Caco-2 (cell line): Measurements from ENCODE around the gene MARK2. TPM values are rescaled to one million over a fixed set of nuclear protein-coding genes. Genes with fewer than 3 reads are reported as not detected.

Source experiments
- BruUV-seq: library from RNA; stranded (reverse); fragments of 400-500 nt; replicated peaks from 2 replicates; lab custom pipeline; 2021; lab: Mats Ljungman, UMichigan
- CTCF ChIA-PET: fragments of 300-600 bp; sonication (Branson Sonifier 250); formaldehyde crosslinking; loops from one replicate; lab custom pipeline; 2022; ENCODE audit warnings: antibody characterized with exemption; lab: Charles Lee
- POLR2A ChIA-PET: fragments of 300-600 bp; sonication (Branson Sonifier 250); formaldehyde crosslinking; loops from one replicate; lab custom pipeline; 2022; ENCODE audit warnings: antibody characterized with exemption; lab: Charles Lee
- DNase-seq, 2 experiments: peaks; one replicate each; pipeline versions ENCODE4 v3.0.0 to v3.0.0-alpha.2; 2020 to 2022
- H3K27me3 ChIP-seq: replicated peaks from 2 replicates; pipeline ENCODE4 v1.6.0; 2011; ENCODE audit warnings: low read length; ENCODE audit not compliant: control insufficient read depth, insufficient read depth
- H3K36me3 ChIP-seq: 2 replicates; pipeline ENCODE4 v1.5.1; 2011; ENCODE audit warnings: low read length; ENCODE audit not compliant: control insufficient read depth, insufficient read depth
- H3K4me1 ChIP-seq: fragments of 250-450 bp; sonication (Bioruptor Pico); 2 replicates; pipeline ENCODE4 v1.5.1; 2020; ENCODE audit warnings: mild to moderate bottlenecking
- H3K4me3 ChIP-seq: 2 replicates; pipeline ENCODE4 v1.5.1; 2011; ENCODE audit warnings: low read depth, mild to moderate bottlenecking, control low read depth, low read length
- H3K9me3 ChIP-seq: fragments of 250-450 bp; sonication (Bioruptor Pico); 2 replicates; pipeline ENCODE4 v1.5.1; 2020; ENCODE audit warnings: mild to moderate bottlenecking, moderate library complexity
- H3K27ac Mint-ChIP-seq: one replicate; pipeline ENCODE4 v1.8.0; 2022; ENCODE audit warnings: mixed read lengths; ENCODE audit not compliant: unreplicated experiment
- H3K27me3 Mint-ChIP-seq: one replicate; pipeline ENCODE4 v1.8.0; 2022; ENCODE audit warnings: mixed read lengths; ENCODE audit not compliant: insufficient read depth, unreplicated experiment
- H3K36me3 Mint-ChIP-seq: one replicate; pipeline ENCODE4 v1.8.0; 2022; ENCODE audit warnings: mild to moderate bottlenecking, mixed read lengths; ENCODE audit not compliant: insufficient read depth, unreplicated experiment
- H3K4me1 Mint-ChIP-seq: one replicate; pipeline ENCODE4 v1.8.0; 2022; ENCODE audit warnings: low read depth, mixed read lengths; ENCODE audit not compliant: unreplicated experiment
- H3K4me3 Mint-ChIP-seq: one replicate; pipeline ENCODE4 v1.8.0; 2022; ENCODE audit warnings: mild to moderate bottlenecking, moderate library complexity, mixed read lengths; ENCODE audit not compliant: unreplicated experiment
- H3K9me3 Mint-ChIP-seq: one replicate; pipeline ENCODE4 v1.8.0; 2022; ENCODE audit warnings: mixed read lengths; ENCODE audit not compliant: unreplicated experiment
- intact Hi-C: fragments of 100-400 bp; cut with micrococcal nuclease; formaldehyde crosslinking; loops from one replicate; pipeline ENCODE4 v1.10.0; 2022; ENCODE audit not compliant: unreplicated experiment
- total RNA-seq: library from RNA; stranded (reverse); gene quantifications from 2 replicates; pipeline ENCODE4 v1.2.3, GENCODE V29; 2022
- TF ChIP-seq, protein P1 (sequence below), 2 experiments: fragments of 200-600 bp in 1 of 2; IDR thresholded peaks; 1 replicate in 1 of 2; 2 replicates in 1 of 2; pipeline versions ENCODE4 v1.5.1 to v1.8.0; 2011 to 2022; ENCODE audit warnings: antibody characterized with exemption in 1 of 2, control low read depth in 1 of 2, inconsistent platforms in 1 of 2, low read depth in 1 of 2, low read length in 1 of 2, mild to moderate bottlenecking in 1 of 2, moderate library complexity in 1 of 2; ENCODE audit not compliant: insufficient read depth in 1 of 2, severe bottlenecking in 1 of 2, unreplicated experiment in 1 of 2

Gene MARK2
- total RNA-seq, 1 experiment from 2014 or later = 63.5 TPM

DNA sequence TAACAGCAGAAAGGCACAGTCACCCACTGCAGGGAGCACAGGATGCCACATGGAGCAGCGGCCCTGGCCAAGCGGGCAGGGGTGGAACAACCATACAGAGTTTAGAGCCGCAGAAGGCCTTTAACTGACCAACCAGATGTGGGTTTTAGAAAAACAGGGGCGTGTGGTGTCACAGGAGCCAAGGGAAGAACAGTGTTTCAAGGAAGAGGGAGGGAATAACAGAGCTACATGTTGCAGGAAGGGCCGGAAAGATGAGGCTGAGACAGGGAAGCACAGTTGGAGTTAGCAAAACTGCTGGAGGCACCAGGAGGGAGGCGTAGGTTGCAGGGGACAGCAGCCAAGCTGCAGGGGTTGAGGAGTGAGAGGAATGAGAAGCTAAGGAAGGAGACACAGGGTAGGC lies 92.1 kb downstream of the MARK2 start:
- BruUV-seq = no TSS peak
- H3K27me3 ChIP-seq = no peaks in the 10 kb centered on the region
- Mint-ChIP-seq H3K36me3 (no peaks in the 10 kb centered on the region), H3K4me3 (no peak overlapping the region), H3K27me3 (no peaks in the 10 kb centered on the region), H3K4me1 (peaks cover 7% of the 10 kb centered on the region), H3K9me3 (no peaks in the 10 kb centered on the region), H3K27ac (no peak overlapping the region)
- intact Hi-C loops = no loop called here
- H3K4me1 ChIP-seq = no peaks in the 10 kb centered on the region
- no peaks in the 10 kb centered on the region for H3K9me3 ChIP-seq
- no peaks in the 10 kb centered on the region for H3K36me3 ChIP-seq
- H3K4me3 ChIP-seq = no peak overlapping the region
- TF ChIP-seq, protein P1, sequence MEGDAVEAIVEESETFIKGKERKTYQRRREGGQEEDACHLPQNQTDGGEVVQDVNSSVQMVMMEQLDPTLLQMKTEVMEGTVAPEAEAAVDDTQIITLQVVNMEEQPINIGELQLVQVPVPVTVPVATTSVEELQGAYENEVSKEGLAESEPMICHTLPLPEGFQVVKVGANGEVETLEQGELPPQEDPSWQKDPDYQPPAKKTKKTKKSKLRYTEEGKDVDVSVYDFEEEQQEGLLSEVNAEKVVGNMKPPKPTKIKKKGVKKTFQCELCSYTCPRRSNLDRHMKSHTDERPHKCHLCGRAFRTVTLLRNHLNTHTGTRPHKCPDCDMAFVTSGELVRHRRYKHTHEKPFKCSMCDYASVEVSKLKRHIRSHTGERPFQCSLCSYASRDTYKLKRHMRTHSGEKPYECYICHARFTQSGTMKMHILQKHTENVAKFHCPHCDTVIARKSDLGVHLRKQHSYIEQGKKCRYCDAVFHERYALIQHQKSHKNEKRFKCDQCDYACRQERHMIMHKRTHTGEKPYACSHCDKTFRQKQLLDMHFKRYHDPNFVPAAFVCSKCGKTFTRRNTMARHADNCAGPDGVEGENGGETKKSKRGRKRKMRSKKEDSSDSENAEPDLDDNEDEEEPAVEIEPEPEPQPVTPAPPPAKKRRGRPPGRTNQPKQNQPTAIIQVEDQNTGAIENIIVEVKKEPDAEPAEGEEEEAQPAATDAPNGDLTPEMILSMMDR (IDR thresholded peaks at IDR 0.05; ENCODE audit: insufficient read depth in 1 of 2, low read depth in 1 of 2, low read length in 1 of 2, severe bottlenecking in 1 of 2, unreplicated experiment in 1 of 2) = no peak
- POLR2A ChIA-PET = no interaction called here
- CTCF ChIA-PET = interaction anchor here (0.5 kb wide), 1 partner anchor 154 kb away, joined by 4 read pairs; no protein-coding TSS in a partner anchor
- DNase-seq = no peak

DNA sequence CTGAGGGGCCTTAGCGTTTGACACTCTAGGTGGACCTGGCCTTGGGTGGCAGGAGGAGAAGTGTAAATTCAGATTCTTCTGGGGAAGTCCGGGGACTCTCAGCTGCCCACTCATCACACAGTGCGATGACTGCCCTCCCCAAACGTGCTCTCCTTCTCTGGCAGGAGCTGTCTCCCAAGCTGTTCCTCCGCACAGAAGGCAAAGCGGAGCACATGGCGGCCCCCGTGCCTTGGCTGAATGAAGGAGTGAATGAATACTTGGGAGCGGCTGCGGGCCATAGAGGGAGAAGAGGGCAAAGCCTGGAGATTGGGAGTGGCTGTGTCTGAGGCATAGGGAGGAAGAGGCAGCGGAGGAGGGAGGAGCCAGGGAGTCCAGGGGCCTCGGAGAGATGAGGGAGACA lies 93.0 kb downstream of the MARK2 start:
- POLR2A ChIA-PET = no interaction called here
- Mint-ChIP-seq H3K4me3 (no peak overlapping the region), H3K27ac (no peak overlapping the region), H3K36me3 (no peaks in the 10 kb centered on the region), H3K4me1 (peaks cover 7% of the 10 kb centered on the region), H3K27me3 (no peaks in the 10 kb centered on the region), H3K9me3 (no peaks in the 10 kb centered on the region)
- no peaks in the 10 kb centered on the region for H3K9me3 ChIP-seq
- intact Hi-C loops = no loop called here
- H3K4me3 ChIP-seq = no peak overlapping the region
- no peaks in the 10 kb centered on the region for H3K27me3 ChIP-seq
- no TSS peak for BruUV-seq
- no peak for DNase-seq
- no peaks in the 10 kb centered on the region for H3K4me1 ChIP-seq
- no peaks in the 10 kb centered on the region for H3K36me3 ChIP-seq
- CTCF ChIA-PET = no interaction called here
- TF ChIP-seq, protein P1 (IDR thresholded peaks at IDR 0.05; ENCODE audit: insufficient read depth in 1 of 2, low read depth in 1 of 2, low read length in 1 of 2, severe bottlenecking in 1 of 2, unreplicated experiment in 1 of 2) = no peak

DNA sequence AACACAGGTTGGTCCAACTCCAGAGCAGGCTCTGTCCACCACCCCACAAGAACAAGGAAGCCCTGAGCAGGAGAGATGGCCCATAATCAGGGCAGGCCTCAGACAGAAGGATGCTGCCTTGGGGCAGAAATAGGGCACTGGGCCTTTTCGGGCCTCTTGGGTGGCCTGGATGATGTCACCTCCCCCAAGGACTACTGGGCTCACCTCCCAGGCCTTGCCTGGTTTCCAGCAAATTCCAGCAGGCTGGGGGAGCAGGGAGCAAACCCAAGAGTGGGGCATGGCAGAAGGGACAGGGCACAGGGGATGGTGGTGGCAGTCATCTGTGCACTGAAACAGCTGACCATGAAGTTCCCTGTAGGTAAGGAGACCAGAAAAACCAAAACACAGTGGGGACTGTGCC lies 94.5 kb downstream of the MARK2 start:
- ChIA-PET CTCF (interaction anchor here (1.9 kb wide), 1 partner anchor 19 kb away, joined by 5 read pairs; no protein-coding TSS in a partner anchor), POLR2A (no interaction called here)
- no peaks in the 10 kb centered on the region for H3K9me3 Mint-ChIP-seq
- H3K4me3 ChIP-seq = no peak overlapping the region
- H3K36me3 ChIP-seq = no peaks in the 10 kb centered on the region
- H3K4me1 Mint-ChIP-seq = peaks cover 7% of the 10 kb centered on the region
- intact Hi-C loops = no loop called here
- H3K27ac Mint-ChIP-seq = no peak overlapping the region
- no peak overlapping the region for H3K4me3 Mint-ChIP-seq
- peaks cover 10% of the 10 kb centered on the region for H3K36me3 Mint-ChIP-seq
- TF ChIP-seq, protein P1 (IDR thresholded peaks at IDR 0.05; ENCODE audit: insufficient read depth in 1 of 2, low read depth in 1 of 2, low read length in 1 of 2, severe bottlenecking in 1 of 2, unreplicated experiment in 1 of 2) = no peak
- H3K9me3 ChIP-seq = no peaks in the 10 kb centered on the region
- no peaks in the 10 kb centered on the region for H3K27me3 Mint-ChIP-seq
- no peak for DNase-seq
- no peaks in the 10 kb centered on the region for H3K27me3 ChIP-seq
- BruUV-seq = no TSS peak
- no peaks in the 10 kb centered on the region for H3K4me1 ChIP-seq
